HG02763 (cell line): Measurements from ENCODE around the gene ISM2.

Experiments
- ATAC-seq: cut with Tn5 transposase; IDR thresholded peaks from one replicate; pipeline ENCODE4 v1.9.1; 2021; ENCODE audit warnings: mild to moderate bottlenecking, moderate library complexity; ENCODE audit not compliant: unreplicated experiment

Gene ISM2

DNA sequence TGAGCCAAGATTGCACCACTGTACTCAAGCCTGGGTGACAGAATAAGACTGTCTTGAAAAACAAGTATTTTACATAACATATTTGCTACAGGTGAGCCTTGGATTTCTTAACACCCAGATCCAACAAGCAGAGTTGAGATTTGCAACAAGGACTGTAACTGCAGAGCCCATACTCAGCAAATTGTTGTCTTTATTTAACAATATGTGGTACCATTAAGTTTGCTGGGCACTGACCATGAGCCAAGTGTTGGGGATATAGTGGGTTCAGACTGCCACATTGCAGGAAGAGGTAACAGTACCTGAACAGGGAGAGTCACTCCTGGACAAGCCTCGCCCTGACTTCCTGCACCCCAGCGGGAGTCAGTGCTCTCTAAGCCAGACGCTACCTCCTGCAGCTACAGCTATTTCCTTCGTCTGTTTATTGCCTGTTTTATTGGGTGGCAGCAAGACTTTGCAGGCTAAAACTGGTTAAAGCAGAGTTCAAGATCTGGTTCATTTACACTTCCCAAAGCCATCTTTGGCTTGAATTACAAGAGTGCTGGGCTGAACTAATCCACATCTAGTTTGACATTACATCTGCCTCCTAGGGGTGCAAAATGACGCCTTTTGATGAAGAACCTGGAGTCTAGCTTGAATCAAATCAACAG is 28.3 kb downstream of the ISM2 start:
- no peak for ATAC-seq

DNA sequence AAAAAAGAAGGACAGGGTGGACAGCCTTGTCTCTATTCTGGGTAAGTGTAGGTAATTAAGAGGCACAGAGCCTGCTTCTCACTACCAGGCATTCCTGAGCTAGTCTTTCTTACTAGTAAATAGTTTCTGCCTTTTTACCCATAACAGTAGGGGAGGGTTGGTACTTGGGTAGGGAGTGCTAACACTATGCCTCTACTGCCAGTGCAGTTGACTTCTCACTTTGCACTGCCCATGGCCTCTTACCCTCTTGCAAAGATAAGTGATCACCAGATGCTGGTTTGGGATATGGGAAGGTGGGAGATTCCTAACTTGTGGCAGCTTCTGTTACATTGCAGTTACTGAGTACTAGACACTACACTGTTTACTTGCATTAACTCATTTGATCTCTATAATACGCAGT is 29.1 kb downstream of the ISM2 start:
- no peak for ATAC-seq

DNA sequence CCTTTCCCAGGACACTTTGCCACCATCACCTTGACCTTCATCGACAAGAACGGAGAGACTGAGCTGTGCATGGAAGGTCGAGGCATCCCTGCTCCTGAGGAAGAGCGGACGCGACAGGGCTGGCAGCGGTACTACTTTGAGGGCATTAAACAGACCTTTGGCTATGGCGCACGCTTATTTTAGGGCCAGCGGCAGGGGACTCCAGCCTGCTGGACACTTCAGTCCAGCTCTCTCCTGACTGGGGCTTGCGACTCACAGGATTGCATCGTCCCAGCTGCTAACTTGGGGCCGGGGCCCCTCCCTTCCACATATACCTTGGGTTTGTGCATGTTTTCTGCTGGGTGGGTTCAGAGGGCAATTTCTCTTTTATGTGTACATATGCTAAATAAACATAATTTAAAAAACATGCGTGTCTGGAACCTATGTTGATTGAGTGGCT is 29.5 kb downstream of the ISM2 start:
- ATAC-seq, result no peak

DNA sequence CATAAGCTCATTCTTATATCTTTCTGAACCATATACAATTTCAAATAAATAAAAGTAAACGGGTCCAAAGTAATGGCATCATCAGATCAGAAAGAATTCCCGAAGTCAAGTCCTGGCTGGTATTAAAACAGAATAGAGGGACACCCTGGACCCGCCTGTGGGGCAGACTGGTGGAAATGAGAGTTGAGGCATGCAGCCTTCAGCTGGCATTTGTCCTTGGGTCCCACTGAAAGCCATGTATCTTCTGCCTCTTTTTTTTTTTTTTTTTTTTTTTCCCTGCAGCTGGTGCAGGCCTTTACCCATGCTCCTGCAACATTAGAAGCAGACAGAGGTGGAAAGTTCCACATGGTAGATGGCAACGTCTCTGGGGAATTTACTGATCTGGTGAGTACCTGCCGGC is 30.8 kb downstream of the ISM2 start:
- no peak for ATAC-seq

DNA sequence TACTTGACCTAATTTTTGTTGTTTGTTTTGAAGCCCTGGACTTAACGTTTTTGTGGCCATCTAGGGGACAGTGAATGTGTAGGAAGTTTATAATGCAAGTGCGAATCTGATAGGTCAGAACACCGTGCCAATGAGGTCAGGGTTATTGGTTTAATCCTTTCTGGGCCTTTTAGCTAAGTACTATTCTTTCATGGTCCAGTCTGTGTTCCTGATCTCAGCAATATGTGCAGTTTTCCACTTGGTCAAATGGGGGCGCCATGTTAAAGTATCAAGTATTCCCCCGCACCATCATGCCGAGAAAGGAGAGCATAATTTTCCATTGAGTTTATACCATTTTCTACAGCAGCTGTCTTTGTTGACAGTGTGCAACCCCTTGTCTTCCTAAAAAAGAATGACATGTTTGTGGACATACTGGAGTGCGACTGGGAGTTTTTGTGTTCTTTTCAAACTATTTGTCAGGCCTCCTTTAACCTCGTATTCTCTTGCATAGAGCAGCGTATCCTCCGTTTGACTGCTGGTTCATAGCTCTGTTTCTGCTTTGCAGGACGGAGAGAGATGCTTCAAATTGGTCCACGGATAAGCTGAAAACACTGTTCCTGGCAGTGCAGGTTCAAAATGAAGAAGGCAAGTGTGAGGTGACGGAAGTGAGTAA is 39.4 kb downstream of the ISM2 start:
- no peak for ATAC-seq

GRCh38 chr14:77458249-77458950 is 40.2 kb downstream of the ISM2 start:
- ATAC-seq, result peak; percentile 7

- ATAC-seq, result peak; percentile 90
These were observed 40.9 kb downstream of the ISM2 start, which contains the start of the genes AHSA1 and VIPAS39 for GRCh38 chr14:77457522-77458248. TSS of gene AHSA1 (plus strand) at chr14:77458093. CDS start at chr14:77458190, 97 bp downstream. TSS of gene VIPAS39 (minus strand) at chr14:77457601. CDS start at chr14:77454102, 3,499 bp downstream.

DNA sequence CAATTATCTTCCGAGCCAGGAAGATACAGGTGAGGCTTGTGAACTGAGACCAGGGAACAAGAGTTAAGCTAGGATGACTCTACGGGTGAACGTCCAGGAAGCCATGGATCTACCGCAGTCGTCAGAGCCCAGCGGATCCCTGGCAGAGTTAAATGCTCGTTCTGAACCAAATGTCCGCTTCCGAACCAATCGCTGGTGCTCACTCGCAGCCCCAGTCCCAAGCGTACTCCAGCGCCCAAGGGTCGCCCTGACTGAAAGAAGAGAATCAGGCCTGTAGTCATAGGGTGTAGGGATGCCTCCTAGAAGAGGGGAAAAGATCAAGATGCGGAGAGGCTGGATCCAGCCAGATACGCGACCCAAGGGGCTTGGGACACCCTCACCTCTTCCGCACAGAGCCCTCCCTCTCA is 41.5 kb downstream of the ISM2 start:
- no peak for ATAC-seq

DNA sequence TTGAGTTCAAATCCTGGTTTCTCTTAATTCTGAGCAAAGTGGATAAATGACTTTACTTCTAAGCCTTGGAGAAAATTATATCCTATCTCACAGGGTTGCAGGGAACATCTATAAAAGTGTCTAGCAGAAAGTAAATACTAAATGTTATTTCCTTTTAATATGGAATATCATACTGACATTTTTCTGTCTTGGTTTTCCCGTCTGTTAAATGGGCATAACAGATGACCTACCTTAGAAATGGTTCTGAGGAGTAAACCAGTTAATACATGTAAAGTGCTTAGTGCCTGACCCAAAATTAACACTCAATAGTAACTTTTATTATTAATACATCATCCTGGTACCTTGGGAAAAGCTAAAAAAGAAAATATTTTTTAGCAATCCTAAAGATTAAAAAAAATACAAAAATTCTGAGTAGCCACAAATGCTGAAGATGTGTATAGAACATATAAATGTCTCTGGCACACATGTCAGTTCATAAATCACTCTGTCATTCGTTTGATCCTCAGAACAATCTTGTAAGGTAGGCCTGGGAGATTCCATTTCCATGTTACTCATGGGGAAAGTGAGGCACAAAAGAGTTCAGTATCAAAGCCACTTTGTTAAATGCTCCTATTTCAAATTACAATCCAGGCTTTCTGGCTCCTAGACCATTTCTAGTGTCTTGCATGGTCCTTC is 42.5 kb downstream of the ISM2 start:
- ATAC-seq, result no peak

DNA sequence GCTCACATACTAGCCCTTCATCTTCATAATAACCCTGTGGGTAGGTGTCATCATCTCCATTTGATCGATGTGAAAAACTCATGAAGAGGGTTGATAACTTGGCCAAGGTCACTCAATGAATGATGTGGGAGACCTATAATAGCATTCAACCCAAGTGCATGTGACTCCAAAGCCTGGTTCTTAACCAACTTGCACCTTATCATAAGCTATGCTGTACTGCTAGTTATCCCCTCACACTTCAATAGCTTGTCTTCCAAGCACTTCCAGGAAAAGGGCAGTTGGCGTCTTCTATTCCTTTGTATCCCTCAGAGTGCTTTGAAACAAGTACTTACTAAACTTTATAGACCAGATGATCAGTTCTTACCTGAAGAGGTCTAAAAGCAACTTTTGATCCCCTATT is 56.4 kb downstream of the ISM2 start:
- no peak for ATAC-seq

- ATAC-seq, result no peak
These were observed 58.8 kb downstream of the ISM2 start for GRCh38 chr14:77439861-77440260.

DNA sequence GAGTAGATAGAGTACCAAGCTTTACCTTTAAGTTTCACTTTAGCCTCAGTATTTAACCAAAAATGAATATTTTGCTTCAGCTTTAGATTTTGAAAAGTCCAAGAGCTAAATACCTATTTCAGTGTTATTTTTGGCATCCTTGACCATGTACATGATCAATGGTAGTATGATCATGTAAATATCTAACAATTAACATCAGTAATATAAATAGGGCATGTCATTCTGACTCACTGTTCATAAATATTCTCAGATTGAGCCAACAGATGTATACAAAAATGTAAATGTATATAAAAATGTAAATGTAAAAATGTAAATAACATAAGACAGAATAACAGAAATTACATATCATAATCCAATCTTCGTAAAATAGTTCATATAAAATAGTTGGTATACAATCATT is 60.0 kb downstream of the ISM2 start:
- no peak for ATAC-seq

DNA sequence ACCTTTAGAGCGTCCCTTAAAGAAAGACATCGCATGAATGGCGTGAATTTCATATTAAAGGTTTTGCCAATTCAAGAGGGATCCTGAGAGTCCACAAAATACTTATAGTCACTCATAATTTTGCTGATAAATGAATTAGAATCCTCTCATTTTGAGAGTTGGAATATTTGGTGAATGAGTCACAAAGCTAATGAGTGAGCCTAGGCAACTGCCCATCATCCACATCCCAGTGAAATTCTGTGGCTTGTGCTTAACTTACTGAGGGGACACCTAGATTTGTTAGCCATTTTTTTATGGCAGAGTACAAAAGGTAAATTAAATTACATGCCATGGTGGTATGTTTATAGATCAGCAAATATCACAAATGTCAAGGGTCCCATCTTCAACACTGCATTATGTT is 62.6 kb downstream of the ISM2 start:
- no peak for ATAC-seq

GRCh38 chr14:77426396-77426795 is 72.2 kb downstream of the ISM2 start:
- no peak for ATAC-seq

- no peak for ATAC-seq
These were observed 73.8 kb downstream of the ISM2 start for GRCh38 chr14:77424862-77425261.
